Breast epithelium (tissue), 3 donors: ENCODE results near the gene ANKDD1A.

Experiments used
- POLR2A ChIP-seq: fragments of 450-650 bp; IDR thresholded peaks from one replicate; pipeline ENCODE4 v1.6.1; 2016; ENCODE audit warnings: antibody characterized with exemption, mild to moderate bottlenecking, moderate library complexity
- POLR2AphosphoS5 ChIP-seq, 3 donors: sonication (generic); formaldehyde crosslinking; IDR thresholded peaks; one replicate each; pipeline ENCODE4 v1.6.1; 2017; ENCODE audit warnings: antibody characterized with exemption in 3 of 3
- TF ChIP-seq, protein P1 (sequence below), 3 donors: fragments of 450-650 bp; IDR thresholded peaks; one replicate each; pipeline ENCODE4 v1.5.1; 2016 to 2017; ENCODE audit warnings: antibody characterized with exemption in 3 of 3, mild to moderate bottlenecking in 3 of 3, moderate library complexity in 3 of 3

GRCh38 chr15:64981812-64982431 lies 70.2 kb downstream of the ANKDD1A start:
- TF ChIP-seq, protein P1, sequence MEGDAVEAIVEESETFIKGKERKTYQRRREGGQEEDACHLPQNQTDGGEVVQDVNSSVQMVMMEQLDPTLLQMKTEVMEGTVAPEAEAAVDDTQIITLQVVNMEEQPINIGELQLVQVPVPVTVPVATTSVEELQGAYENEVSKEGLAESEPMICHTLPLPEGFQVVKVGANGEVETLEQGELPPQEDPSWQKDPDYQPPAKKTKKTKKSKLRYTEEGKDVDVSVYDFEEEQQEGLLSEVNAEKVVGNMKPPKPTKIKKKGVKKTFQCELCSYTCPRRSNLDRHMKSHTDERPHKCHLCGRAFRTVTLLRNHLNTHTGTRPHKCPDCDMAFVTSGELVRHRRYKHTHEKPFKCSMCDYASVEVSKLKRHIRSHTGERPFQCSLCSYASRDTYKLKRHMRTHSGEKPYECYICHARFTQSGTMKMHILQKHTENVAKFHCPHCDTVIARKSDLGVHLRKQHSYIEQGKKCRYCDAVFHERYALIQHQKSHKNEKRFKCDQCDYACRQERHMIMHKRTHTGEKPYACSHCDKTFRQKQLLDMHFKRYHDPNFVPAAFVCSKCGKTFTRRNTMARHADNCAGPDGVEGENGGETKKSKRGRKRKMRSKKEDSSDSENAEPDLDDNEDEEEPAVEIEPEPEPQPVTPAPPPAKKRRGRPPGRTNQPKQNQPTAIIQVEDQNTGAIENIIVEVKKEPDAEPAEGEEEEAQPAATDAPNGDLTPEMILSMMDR (IDR thresholded peaks at IDR 0.05), result no peak
- TF ChIP-seq POLR2A (no peak), POLR2AphosphoS5 (IDR thresholded peaks at IDR 0.05) (no peak)
